Esophagus squamous epithelium (tissue), 5 donors: ENCODE results near the gene KREMEN1. TPM values are rescaled to one million over a fixed set of nuclear protein-coding genes. Genes with fewer than 3 reads are reported as not detected.

Source experiments
- DNase-seq: peaks from one replicate; lab custom pipeline; 2025; lab: John Stamatoyannopoulos, UW
- H3K27ac ChIP-seq, 4 donors: fragments of 200-600 bp; sonication (generic); one replicate each; pipeline ENCODE4 v1.5.1; 2016 to 2019; ENCODE audit warnings: mild to moderate bottlenecking in 1 of 4
- H3K27me3 ChIP-seq, 4 donors: fragments of 200-600 bp; sonication (generic); 1 replicate in 3 of 4; 2 replicates in 1 of 4; pipeline versions ENCODE4 v1.5.1 to v1.6.0; 2017 to 2021; ENCODE audit warnings: antibody characterized with exemption in 1 of 4
- H3K36me3 ChIP-seq, 3 donors: fragments of 200-600 bp; sonication (generic); one replicate each; pipeline ENCODE4 v1.5.1; 2016 to 2019
- H3K4me1 ChIP-seq, 3 donors: fragments of 200-600 bp; sonication (generic); one replicate each; pipeline ENCODE4 v1.5.1; 2017 to 2019
- H3K4me3 ChIP-seq, 4 donors: fragments of 200-600 bp; sonication (generic); 1 replicate in 3 of 4; 2 replicates in 1 of 4; pipeline ENCODE4 v1.5.1; 2016 to 2019; ENCODE audit warnings: mild to moderate bottlenecking in 2 of 4, moderate library complexity in 1 of 4
- H3K9me3 ChIP-seq, 3 donors: fragments of 200-600 bp; sonication (generic); one replicate each; pipeline ENCODE4 v1.5.1; 2016 to 2019
- POLR2A ChIP-seq, 4 donors: fragments of 450-650 bp; IDR thresholded peaks; one replicate each; pipeline ENCODE4 v1.6.1; 2017; ENCODE audit warnings: antibody characterized with exemption in 4 of 4, mild to moderate bottlenecking in 4 of 4, moderate library complexity in 3 of 4
- WGBS, 2 donors: methylation state at CpG; one replicate each; pipeline ENCODE4 v1.1.5; 2018; 5-methylcytosine and 5-hydroxymethylcytosine counted together
- intact Hi-C: fragments of 100-400 bp; cut with DNase I; formaldehyde crosslinking; loops from one replicate; pipeline ENCODE4 v1.15.0; 2022
- total RNA-seq, 4 donors: library from RNA; depleted of rRNA; stranded (reverse); fragments of >200 nt; gene quantifications; one replicate each; pipeline ENCODE4 v1.1.0, GENCODE V29; 2016
- TF ChIP-seq, protein P1 (sequence below), 6 experiments: fragments of 450-650 bp in 4 of 6; fragments of 200-600 bp in 2 of 6; sonication (generic) in 2 of 6; IDR thresholded peaks; one replicate each; pipeline ENCODE4 v1.5.1; 2016 to 2019; ENCODE audit warnings: antibody characterized with exemption in 6 of 6, mild to moderate bottlenecking in 4 of 6, moderate library complexity in 4 of 6
- donor health status: DM: yes; HTN: yes; CAD: no.

The KREMEN1 gene
- total RNA-seq, 4 donors from 2014 or later: 34.3 to 64.8 (median 47.7) TPM

DNA sequence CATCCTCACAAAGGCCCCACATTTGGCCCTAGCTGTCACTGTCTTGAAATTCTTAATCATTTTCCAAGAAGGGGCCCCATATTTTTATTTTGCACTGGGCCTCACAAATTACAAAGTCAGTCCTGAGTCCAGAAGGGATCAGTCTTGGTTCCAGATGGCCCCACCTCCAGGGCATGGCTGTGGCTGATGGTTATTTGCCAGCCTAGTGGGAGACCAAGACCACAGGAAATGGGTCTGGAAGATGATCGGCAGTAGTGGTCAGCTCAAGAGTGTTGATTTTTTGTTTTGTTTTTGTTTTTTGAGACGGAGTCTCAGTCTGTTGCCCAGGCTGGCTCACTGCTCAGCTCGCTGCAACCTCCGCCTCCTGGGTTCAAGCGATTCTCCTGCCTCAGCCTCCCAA, 85.7 kb downstream of the KREMEN1 start:
- peaks cover 0 to 17% (median 6%) of the 10 kb centered on the region in 3 donors for H3K4me1 ChIP-seq
- TF ChIP-seq POLR2A (IDR thresholded peaks at IDR 0.05): no peak
- TF ChIP-seq, protein P1, sequence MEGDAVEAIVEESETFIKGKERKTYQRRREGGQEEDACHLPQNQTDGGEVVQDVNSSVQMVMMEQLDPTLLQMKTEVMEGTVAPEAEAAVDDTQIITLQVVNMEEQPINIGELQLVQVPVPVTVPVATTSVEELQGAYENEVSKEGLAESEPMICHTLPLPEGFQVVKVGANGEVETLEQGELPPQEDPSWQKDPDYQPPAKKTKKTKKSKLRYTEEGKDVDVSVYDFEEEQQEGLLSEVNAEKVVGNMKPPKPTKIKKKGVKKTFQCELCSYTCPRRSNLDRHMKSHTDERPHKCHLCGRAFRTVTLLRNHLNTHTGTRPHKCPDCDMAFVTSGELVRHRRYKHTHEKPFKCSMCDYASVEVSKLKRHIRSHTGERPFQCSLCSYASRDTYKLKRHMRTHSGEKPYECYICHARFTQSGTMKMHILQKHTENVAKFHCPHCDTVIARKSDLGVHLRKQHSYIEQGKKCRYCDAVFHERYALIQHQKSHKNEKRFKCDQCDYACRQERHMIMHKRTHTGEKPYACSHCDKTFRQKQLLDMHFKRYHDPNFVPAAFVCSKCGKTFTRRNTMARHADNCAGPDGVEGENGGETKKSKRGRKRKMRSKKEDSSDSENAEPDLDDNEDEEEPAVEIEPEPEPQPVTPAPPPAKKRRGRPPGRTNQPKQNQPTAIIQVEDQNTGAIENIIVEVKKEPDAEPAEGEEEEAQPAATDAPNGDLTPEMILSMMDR (IDR thresholded peaks at IDR 0.05): no peak
- intact Hi-C loops: no loop called here
- 84 to 85% methylated on average over 5 of the region's 5 CpGs for WGBS, 2 donors
- H3K27me3 ChIP-seq: no peaks in the 10 kb centered on the region
- H3K36me3 ChIP-seq: peaks cover 0 to 11% (median 0%) of the 10 kb centered on the region in 3 donors
- no peak overlapping the region for H3K4me3 ChIP-seq
- DNase-seq: no peak
- H3K9me3 ChIP-seq: no peaks in the 10 kb centered on the region
- H3K27ac ChIP-seq: no peak overlapping the region

DNA sequence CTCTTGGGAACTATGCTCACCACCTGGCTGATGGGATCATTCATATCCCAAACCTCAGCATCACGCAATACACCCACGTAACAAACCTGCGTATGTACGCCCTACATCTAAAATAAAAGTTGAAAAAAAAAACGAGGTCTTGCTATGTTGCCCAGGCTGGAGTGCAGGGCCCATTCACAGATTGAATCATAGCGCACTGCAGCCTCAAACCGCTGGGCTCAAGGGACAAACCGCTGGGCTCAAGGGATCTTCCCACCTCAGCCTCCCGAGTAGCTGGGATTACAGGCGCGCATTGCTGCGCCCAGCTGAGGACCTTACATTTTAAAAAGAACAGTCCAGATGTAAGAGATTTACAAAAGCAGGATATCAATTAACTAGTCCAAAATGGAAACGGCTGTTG, 91.0 kb downstream of the KREMEN1 start:
- no peak for TF ChIP-seq POLR2A (IDR thresholded peaks at IDR 0.05)
- TF ChIP-seq, protein P1 (IDR thresholded peaks at IDR 0.05): no peak
- Histone ChIP-seq H3K4me1 (no peaks in the 10 kb centered on the region), H3K27ac (no peak overlapping the region), H3K27me3 (no peaks in the 10 kb centered on the region), H3K4me3 (no peak overlapping the region), H3K36me3 (no peaks in the 10 kb centered on the region), H3K9me3 (no peaks in the 10 kb centered on the region)
- intact Hi-C loops: no loop called here
- WGBS, 2 donors: 86 to 89% methylated on average over 13 of the region's 13 CpGs
- DNase-seq: no peak

GRCh38 chr22:29165321-29166060, 92.7 kb downstream of the KREMEN1 start:
- Histone ChIP-seq H3K27me3 (no peaks in the 10 kb centered on the region), H3K9me3 (no peaks in the 10 kb centered on the region), H3K27ac (no peak overlapping the region), H3K36me3 (no peaks in the 10 kb centered on the region), H3K4me1 (no peaks in the 10 kb centered on the region), H3K4me3 (no peak overlapping the region)
- TF ChIP-seq, protein P1 (IDR thresholded peaks at IDR 0.05): no peak
- TF ChIP-seq POLR2A (IDR thresholded peaks at IDR 0.05): no peak
- intact Hi-C loops: no loop called here
- no peak for DNase-seq
- 48 to 74% methylated on average over 5 to 9 of the region's 11 CpGs for WGBS, 2 donors

DNA sequence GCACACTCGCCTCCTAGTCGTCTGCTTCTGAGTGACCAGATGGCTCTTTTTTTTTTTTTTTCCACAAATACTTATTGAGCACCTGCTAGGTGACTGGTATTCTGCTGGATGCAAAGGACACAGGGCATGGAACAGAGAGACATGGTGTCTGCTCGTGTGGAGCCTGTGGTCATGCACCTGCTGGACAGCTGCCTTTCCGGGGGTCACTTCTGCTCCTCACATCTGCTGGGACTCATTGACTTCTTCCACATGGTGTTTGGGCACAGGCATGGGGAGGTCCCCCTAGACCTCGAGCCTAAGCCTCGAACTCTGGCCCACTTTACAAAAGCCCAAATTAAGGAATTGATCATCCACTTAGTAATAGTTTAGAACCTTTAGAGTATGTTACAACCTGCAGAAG, 93.3 kb downstream of the KREMEN1 start:
- H3K4me1 ChIP-seq: no peaks in the 10 kb centered on the region
- no peak overlapping the region for H3K27ac ChIP-seq
- no peaks in the 10 kb centered on the region for H3K36me3 ChIP-seq
- 71 to 76% methylated on average over 3 to 6 of the region's 6 CpGs for WGBS, 2 donors
- no peak for DNase-seq
- TF ChIP-seq POLR2A (IDR thresholded peaks at IDR 0.05): no peak
- TF ChIP-seq, protein P1 (IDR thresholded peaks at IDR 0.05): no peak
- H3K4me3 ChIP-seq: no peak overlapping the region
- H3K9me3 ChIP-seq: no peaks in the 10 kb centered on the region
- intact Hi-C loops: no loop called here
- H3K27me3 ChIP-seq: no peaks in the 10 kb centered on the region

- DNase-seq: no peak
- H3K4me1 ChIP-seq: no peaks in the 10 kb centered on the region
- H3K27ac ChIP-seq: no peak overlapping the region
- H3K9me3 ChIP-seq: no peaks in the 10 kb centered on the region
- intact Hi-C loops: no loop called here
- WGBS, 2 donors: 68 to 73% methylated on average over 11 to 19 of the region's 22 CpGs
- TF ChIP-seq POLR2A (IDR thresholded peaks at IDR 0.05): no peak
- TF ChIP-seq, protein P1 (IDR thresholded peaks at IDR 0.05): no peak
- no peaks in the 10 kb centered on the region for H3K27me3 ChIP-seq
- H3K36me3 ChIP-seq: no peaks in the 10 kb centered on the region
- no peak overlapping the region for H3K4me3 ChIP-seq
Measured at GRCh38 chr22:29167032-29167911, 94.4 kb downstream of the KREMEN1 start.
